HG02981 (cell line): ENCODE results near the gene ELF5.

Experiments used
- ATAC-seq: cut with Tn5 transposase; IDR thresholded peaks from one replicate; pipeline ENCODE4 v1.9.1; 2021; ENCODE audit warnings: mild to moderate bottlenecking, moderate library complexity; ENCODE audit not compliant: unreplicated experiment

Gene ELF5

GRCh38 chr11:34493926-34494595, 19.5 kb downstream of the ELF5 start:
- no peak for ATAC-seq

- ATAC-seq = no peak
These were observed 20.1 kb downstream of the ELF5 start for GRCh38 chr11:34493468-34493867.

- ATAC-seq = no peak
These were observed 20.7 kb downstream of the ELF5 start for GRCh38 chr11:34492806-34493414.

GRCh38 chr11:34490304-34490703, 23.3 kb downstream of the ELF5 start:
- ATAC-seq = no peak

- ATAC-seq = no peak
These were observed 24.6 kb downstream of the ELF5 start for GRCh38 chr11:34488855-34489557.

GRCh38 chr11:34487430-34487829, 26.2 kb downstream of the ELF5 start:
- ATAC-seq = peak; percentile 45

- ATAC-seq = no peak
These were observed 30.3 kb downstream of the ELF5 start for GRCh38 chr11:34483106-34483874.

GRCh38 chr11:34481307-34481706, 32.3 kb downstream of the ELF5 start:
- no peak for ATAC-seq

- no peak for ATAC-seq
These were observed 33.3 kb downstream of the ELF5 start for GRCh38 chr11:34480314-34480713.

- ATAC-seq = no peak
These were observed 34.5 kb downstream of the ELF5 start for GRCh38 chr11:34478845-34479663.

GRCh38 chr11:34476849-34477248, 36.7 kb downstream of the ELF5 start:
- no peak for ATAC-seq

- no peak for ATAC-seq
These were observed 37.9 kb downstream of the ELF5 start for GRCh38 chr11:34475656-34476055.

- no peak for ATAC-seq
These were observed 39.9 kb downstream of the ELF5 start for GRCh38 chr11:34473603-34474169.

GRCh38 chr11:34468209-34468841, 45.3 kb downstream of the ELF5 start:
- ATAC-seq = no peak

GRCh38 chr11:34466802-34467488, 46.6 kb downstream of the ELF5 start:
- ATAC-seq = no peak

- no peak for ATAC-seq
These were observed 49.0 kb downstream of the ELF5 start for GRCh38 chr11:34464591-34465051.

GRCh38 chr11:34461215-34461614, 52.4 kb downstream of the ELF5 start:
- no peak for ATAC-seq

- no peak for ATAC-seq
These were observed 53.3 kb downstream of the ELF5 start for GRCh38 chr11:34460278-34460677.

- ATAC-seq = no peak
These were observed 54.0 kb downstream of the ELF5 start for GRCh38 chr11:34459507-34460162.
